HuH-7 (cell line): ENCODE results near the gene NGB.

ENCODE experiments used
- DNase-seq: peaks from one replicate; pipeline ENCODE4 v3.0.0; 2011; ENCODE audit warnings: low spot score

The NGB gene

DNA sequence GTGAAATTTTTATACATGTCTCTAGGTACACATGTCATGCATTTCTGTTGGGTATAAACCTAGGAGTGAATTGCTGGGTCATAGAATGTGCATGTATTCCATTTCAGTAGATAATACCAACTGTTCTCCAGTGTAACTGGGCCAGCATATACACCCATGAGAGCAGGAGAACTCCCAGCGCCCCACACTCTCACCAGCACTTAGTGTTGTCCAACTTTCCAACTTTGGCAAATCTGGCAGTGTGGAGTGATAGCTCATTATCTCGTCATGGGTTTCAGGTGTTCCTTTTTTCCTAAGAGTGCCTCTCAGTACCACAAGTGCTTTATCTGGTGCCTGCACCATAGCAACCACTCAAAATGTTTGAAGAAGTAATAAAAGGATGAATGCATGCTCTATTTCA, 40.1 kb downstream of the NGB start:
- no peak for DNase-seq

DNA sequence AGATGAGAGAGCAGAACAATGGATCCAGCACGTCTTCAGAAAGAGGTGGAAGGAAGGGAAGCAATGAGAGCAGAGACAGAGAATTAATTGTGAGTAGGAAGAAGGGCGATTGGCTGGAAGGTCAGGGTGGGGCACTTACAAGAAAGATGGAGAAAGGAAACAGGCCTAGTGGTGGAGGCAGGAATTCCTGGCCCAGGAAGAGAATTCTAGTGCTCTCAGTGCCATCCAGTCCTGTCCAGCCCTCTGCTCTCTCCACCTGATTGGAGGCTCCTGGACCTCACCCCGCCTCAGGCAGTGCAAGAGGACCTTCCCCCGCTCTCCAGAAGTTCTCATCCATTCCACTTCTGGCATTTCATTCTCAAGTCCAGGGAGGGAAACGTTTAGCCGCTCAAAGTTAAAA, 43.0 kb downstream of the NGB start:
- DNase-seq: no peak

DNA sequence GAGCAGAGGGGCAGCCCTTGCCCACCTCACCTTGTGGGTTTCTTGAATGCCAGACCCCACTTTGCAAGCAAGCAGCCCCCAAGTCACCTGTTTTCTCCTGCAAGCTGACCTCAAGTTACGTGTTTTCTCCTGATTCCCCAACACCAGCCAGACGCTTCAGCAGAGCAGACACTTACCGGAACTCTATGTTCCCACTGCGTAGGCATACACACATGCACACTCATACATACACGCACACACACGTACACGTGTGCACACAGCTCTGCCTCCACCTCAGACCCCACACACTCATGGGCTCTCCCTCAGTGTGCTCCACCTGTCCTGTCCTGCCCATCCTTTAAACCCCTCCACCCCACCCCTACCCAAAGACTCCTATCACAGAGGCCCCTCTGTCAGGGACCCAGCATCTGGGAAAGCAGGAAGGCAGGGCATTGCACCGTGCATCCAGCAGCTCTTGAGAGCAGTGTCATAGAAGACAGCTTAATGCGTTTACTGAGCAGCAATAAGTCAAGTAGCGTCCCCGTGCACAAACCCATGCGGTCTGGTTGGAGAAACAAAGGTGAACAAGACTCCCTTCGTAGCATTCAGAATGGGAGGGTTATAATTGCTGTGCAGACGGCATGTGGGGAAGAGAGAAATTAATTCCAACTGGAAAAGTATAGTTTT, 45.0 kb downstream of the NGB start:
- no peak for DNase-seq

DNA sequence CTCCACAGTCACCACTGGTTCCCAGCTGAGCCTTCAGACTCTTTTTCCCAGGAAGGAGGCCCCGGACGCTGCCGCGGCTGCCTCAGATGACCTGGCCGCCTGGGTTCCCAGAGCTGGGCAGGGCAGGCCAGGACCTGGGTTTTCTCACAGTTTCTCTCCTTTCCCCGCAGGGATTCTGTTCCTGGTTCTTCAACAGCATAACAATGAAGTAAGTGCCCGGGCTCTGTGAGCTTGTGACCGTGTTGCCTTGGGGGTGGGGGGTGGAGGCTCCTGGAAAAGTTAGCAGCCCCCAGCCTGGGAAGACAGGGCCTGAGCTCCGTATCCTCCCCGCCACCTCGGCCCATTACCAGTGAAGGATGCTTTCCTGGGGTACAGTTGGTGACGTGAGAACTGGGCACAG, 45.8 kb downstream of the NGB start:
- DNase-seq: no peak

DNA sequence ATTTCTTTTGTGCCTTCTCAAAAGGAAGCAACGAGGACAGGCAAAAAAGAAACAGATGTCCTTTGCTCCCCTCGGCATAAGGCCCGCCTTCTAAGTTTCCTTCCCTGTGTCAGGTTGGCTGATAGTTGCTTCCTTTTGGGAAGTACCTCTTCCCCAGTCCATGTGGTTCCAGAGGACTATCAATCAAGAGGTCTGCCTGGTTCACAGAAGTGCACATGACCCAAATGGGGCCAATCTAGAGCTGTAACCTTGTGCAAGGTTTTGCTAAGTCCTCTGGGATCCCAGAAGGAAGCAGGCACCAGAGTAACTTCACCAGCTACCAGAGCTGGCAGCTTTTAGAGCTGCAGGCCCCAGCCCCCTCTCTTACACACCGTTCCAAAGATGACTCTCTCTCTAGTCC, 46.8 kb downstream of the NGB start:
- DNase-seq: no peak

DNA sequence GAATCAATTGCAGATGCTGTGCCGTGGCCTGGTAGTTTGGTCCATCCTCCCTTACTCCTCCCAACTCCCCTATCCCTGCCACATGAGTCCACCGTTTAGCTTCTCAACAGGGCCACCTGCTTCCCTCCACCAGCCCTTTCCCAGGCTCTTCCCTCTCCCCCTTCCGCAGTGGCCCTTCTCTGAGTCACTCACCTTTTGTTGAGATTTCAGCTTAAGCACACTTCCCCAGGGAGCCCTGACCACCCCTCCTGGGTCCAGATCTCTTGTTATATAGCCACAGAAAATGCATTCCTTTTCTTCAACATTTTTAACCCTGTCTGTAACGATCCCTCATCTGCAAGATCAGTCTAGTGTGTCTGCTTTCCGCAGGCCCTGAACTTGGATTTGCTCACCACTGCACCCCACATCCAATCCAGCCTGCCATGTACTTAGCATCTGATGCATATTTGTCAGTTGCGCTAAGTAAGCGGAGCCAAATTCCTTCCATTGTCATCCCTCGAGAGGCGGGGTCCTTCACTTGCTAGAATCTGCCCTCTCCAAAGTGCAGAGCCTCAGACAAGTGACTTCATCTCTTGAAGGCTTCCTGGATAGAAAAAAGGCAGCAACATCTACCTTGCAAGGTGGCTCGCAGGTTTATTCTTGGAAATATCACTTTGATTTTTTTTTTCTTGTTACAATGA, 48.3 kb downstream of the NGB start:
- no peak for DNase-seq

DNA sequence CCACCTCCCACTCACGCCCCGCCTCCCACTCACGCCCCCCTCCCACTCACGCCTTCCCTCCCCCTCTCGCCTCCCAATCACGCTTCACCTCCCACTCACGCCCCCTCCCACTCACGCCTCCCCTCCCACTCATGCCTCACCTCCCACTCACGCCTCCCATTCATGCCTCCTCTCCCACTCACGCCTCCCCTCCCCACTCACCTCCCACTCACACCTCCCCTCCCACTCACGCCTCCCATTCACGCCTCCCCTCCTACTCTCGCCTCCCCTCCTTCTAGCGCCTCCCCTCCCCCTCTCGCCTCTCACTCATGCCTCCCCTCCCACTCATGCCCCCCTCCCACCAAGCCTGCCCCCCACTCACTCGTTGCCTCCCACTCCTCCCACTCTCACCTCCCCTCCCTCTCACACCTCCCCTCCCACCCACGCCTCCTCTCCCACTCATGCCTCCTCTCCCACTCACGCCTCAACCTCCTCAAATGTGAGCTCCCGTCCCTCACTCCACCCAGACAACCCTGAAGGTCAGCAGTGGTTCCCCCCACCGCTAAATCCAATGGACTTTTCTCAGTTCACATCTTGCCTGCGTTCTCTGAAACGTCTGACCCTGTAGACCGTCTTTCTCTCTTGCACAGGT, 49.6 kb downstream of the NGB start:
- DNase-seq: no peak

DNA sequence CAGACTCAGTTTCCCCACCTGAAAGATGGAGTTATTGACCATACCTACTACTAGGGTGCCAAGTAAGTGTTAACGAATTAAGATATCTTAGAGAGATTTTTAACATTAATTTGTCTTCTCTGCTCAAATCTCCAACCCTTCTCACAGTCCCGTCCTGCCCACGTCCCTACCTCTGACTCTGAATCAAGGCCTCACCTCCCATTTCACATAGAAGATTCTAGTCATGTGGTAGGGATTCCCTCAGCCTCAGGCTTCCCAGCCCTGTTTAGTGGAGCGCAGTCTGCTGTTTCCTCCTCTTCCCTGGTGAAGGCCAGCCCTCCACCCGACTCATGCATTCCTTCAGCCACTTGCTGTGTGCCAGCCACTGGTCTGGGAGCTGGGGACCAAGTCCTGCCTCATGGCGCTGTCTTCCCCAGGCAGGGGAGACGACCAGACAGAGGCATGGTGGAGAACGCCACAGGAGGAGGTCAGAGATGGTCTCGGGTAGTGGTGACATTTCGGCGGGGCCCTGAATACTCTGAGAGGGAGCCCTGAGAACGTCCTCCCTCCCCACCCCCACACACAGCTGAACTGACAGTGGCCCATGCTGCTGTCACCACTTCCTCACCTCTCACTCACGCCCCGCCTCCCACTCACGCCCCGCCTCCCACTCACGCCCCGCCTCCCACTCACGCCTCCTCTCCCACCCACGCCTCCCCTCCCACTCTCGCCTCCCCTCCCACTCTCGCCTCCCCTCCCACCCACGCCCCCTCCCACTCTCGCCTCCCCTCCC, 50.6 kb downstream of the NGB start:
- no peak for DNase-seq

DNA sequence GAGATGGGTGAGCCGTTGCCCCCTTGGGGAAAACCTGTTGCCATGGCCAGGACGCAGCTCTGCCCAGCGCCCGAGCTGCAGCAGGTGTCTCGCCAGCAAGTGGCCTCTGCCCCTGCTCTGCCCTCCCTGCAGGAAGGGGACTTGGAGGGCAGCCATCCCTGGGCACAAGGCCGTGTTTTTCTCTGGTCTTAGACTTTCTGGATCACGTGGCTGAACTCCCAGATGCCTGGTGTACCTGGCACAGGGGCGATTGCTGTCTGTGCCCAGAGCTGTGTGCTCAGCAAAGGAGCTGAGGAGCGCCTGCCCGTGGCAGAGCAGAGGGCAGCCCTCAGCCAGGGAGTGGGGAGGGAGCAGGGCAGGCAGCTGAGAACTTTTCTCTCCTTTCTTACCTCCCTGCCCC, 51.4 kb downstream of the NGB start:
- no peak for DNase-seq

DNA sequence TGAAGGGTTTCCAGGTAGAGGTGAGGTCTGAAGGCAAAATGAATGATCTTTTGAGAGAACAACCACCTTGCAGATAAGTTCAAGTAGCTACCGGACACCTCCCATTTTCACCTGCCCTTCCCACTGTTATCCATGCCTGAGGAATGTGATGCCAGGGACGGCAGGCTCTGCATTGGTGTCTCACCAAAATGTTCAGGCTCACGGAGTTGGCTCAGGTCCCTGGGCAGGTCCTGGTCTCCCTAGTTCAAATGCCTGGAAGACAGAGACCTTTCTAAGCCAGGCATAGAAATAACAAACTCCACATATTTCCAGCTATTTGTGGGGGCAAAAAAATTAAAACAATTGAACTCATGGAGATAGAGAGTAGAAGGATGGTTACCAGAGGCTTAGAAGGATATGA, 53.5 kb downstream of the NGB start:
- DNase-seq: no peak
